MG63 (cell line): ENCODE data around the gene FRAS1. TPM values are rescaled to one million over a fixed set of nuclear protein-coding genes. Genes with fewer than 3 reads are reported as not detected.
"Not testable (repeated sequence)": the region's sequence is repeated elsewhere in the genome, so short reads cannot be mapped to it uniquely, and the experiment has no call there.

Experiments
- DNase-seq: peaks from one replicate; pipeline ENCODE4 v3.0.0-alpha.2; 2020
- H3K27me3 ChIP-seq: fragments of 250-450 bp; sonication (Bioruptor Pico); 2 replicates; pipeline ENCODE4 v1.5.1; 2020; ENCODE audit warnings: mild to moderate bottlenecking, moderate library complexity
- H3K36me3 ChIP-seq: fragments of 250-450 bp; sonication (Bioruptor Pico); 2 replicates; pipeline ENCODE4 v1.5.1; 2020; ENCODE audit warnings: mild to moderate bottlenecking, moderate library complexity
- H3K4me3 ChIP-seq: fragments of 250-450 bp; sonication (Bioruptor Pico); 2 replicates; pipeline ENCODE4 v1.5.1; 2020; ENCODE audit warnings: mild to moderate bottlenecking, moderate library complexity
- H3K9me3 ChIP-seq: fragments of 250-450 bp; sonication (Bioruptor Pico); 2 replicates; pipeline ENCODE4 v1.5.1; 2020; ENCODE audit warnings: mild to moderate bottlenecking, moderate library complexity
- total RNA-seq: library from RNA; depleted of rRNA; stranded (reverse); fragments of >200 nt; shearing (Covaris generic); gene quantifications from 2 replicates; pipeline ENCODE4 v1.2.3, GENCODE V29; 2014; ENCODE audit warnings: low replicate concordance

The FRAS1 gene
- total RNA-seq, 1 experiment from 2014 or later: 0.03 TPM

GRCh38 chr4:78179196-78179595 lies 122.1 kb downstream of the FRAS1 start:
- Histone ChIP-seq H3K36me3 (no peaks in the 10 kb centered on the region), H3K27me3 (no peaks in the 10 kb centered on the region), H3K4me3 (no peak overlapping the region), H3K9me3 (no peaks in the 10 kb centered on the region)
- DNase-seq: no peak

GRCh38 chr4:78181681-78182234 lies 124.6 kb downstream of the FRAS1 start:
- H3K27me3 ChIP-seq, H3K4me3 ChIP-seq, DNase-seq, H3K9me3 ChIP-seq, H3K36me3 ChIP-seq: not testable (repeated sequence)

DNA sequence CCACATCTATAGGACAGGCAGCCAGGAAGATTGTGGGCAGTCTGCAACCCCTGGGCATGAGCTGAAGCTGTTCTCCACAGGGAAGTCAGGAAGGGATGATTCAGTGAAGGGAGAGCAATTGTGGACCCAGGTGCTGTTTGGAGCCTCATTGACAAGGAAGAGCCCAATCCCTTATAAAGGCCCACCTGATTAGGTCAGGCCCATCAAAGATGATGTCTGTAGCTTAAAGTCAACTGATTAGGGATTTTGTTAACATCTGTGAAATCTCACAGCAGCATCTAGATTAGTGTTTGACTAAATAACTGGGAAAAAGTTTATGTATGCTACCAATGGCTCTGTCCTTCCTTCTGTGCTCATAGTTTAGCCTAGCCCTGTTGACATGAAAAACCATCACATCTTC lies 127.5 kb downstream of the FRAS1 start:
- Histone ChIP-seq H3K36me3 (no peaks in the 10 kb centered on the region), H3K9me3 (no peaks in the 10 kb centered on the region), H3K4me3 (no peak overlapping the region), H3K27me3 (no peaks in the 10 kb centered on the region)
- DNase-seq: no peak

- Histone ChIP-seq H3K9me3 (no peaks in the 10 kb centered on the region), H3K36me3 (no peaks in the 10 kb centered on the region), H3K4me3 (no peak overlapping the region), H3K27me3 (no peaks in the 10 kb centered on the region)
- DNase-seq: no peak
Observed at GRCh38 chr4:78185117-78185516, 128.0 kb downstream of the FRAS1 start.

DNA sequence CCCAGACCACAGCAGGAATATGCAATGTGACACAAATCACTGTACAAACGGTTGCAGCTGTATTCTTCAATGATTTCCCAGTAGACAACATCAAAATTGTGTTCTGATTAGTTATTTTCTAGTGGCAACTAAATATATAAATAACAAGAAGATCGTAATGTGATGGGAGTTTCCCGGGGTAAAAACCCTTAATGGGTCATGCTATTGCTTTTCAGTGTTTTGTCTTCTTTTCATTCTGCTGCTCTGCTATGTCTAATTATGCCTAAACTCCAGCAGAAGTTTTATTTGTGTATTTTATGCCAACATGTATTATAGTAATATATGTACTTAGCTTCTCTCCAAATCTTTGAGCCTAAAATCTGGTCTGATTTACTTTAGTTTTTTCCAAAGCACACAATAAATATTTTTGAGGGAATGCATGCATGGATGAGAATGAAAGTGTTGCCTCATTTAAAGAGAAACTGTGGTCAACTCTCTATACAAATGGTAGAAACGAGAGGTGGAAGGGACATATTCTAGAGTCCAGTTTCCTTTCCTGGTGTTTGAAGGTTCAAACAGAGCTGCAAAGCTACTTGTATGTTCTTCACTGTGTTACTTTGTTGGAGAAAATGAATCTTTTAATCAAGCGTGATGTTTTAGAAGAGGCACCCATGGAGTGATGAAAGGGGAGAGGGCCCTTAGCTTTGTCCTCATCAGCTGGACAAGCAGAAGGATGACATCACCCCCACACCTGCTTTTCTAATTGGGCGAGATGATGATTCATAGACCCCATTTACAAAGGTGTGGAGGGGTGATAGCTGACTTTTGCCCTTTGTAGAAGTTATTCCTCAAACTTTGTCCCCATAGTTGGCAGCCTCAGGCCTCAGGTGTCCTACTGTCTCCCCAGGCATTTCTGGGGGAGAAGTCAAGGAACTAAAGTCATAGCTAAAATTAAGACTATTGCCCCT lies 129.7 kb downstream of the FRAS1 start:
- DNase-seq: no peak

GRCh38 chr4:78190068-78190467 lies 132.9 kb downstream of the FRAS1 start:
- no peak for DNase-seq
- Histone ChIP-seq H3K36me3 (no peaks in the 10 kb centered on the region), H3K27me3 (no peaks in the 10 kb centered on the region), H3K4me3 (no peak overlapping the region), H3K9me3 (no peaks in the 10 kb centered on the region)

More for the DNA sequence above, 129.7 kb downstream of the FRAS1 start:
- H3K4me3 ChIP-seq: no peak overlapping the region
- H3K27me3 ChIP-seq: no peaks in the 10 kb centered on the region
- no peaks in the 10 kb centered on the region for H3K36me3 ChIP-seq
- no peaks in the 10 kb centered on the region for H3K9me3 ChIP-seq

DNA sequence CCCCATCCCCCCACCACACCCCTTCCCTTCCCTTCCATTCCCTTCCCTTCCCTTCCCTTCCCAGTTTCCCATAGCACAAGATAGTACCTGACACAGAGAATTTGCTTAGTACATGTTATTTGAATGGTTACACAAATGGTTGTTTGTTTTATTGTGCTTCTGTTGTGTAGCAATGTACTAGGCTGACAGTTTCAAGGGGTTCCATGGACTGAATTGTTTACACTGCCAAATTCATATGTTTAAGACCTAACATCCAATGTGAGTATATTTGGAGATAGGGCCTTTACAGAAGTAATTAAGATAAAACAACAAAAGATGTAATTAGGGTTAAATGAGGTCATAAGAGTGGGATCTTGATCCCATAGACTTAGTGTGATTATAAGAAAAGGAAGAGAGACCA lies 133.5 kb downstream of the FRAS1 start:
- DNase-seq: no peak
- Histone ChIP-seq H3K36me3 (no peaks in the 10 kb centered on the region), H3K27me3 (no peaks in the 10 kb centered on the region), H3K4me3 (no peak overlapping the region), H3K9me3 (no peaks in the 10 kb centered on the region)

DNA sequence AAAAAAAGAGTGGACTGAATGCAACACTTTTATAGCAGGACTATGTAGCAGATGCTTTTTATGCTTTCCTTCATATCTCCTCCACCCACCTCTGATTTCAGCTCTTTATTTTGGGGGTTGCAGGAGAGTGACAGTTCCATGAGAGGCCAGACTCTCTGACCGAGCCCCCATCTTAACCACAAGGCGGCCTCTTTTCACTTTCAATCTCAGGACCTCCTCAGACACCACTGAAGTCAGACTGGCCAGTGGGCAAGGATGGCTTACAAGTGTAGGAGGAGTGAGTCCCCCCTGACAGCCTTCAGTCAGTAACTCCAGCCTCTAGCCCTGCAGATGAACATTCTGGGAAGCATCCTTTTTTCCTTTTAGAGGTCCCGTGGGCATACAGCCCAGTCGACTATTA lies 140.8 kb downstream of the FRAS1 start:
- Histone ChIP-seq H3K36me3 (no peaks in the 10 kb centered on the region), H3K4me3 (no peak overlapping the region), H3K9me3 (no peaks in the 10 kb centered on the region), H3K27me3 (no peaks in the 10 kb centered on the region)
- no peak for DNase-seq

GRCh38 chr4:78199984-78200383 lies 142.9 kb downstream of the FRAS1 start:
- no peak for DNase-seq
- Histone ChIP-seq H3K4me3 (no peak overlapping the region), H3K27me3 (no peaks in the 10 kb centered on the region), H3K36me3 (no peaks in the 10 kb centered on the region), H3K9me3 (no peaks in the 10 kb centered on the region)

- Histone ChIP-seq H3K27me3 (no peaks in the 10 kb centered on the region), H3K4me3 (no peak overlapping the region), H3K36me3 (no peaks in the 10 kb centered on the region), H3K9me3 (no peaks in the 10 kb centered on the region)
- no peak for DNase-seq
Observed at GRCh38 chr4:78200949-78201348, 143.8 kb downstream of the FRAS1 start.

DNA sequence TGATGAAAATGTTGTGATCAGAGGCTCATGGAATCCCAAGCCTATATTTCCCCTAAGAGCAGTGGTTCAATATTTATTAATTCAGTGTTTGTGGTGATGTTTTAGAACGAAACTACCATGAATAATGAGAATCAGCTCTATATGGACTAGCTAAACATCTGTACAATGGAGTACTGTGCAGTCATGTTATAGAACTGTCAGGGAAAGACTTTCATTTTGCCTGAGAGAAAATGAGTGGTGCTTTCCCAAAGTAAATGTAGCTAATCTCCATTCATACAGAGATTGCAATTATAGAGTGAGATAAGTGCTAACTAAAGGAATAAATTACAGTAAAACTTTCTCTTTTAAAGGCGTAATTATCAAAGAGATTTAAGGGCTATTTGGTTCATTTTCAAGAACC lies 147.1 kb downstream of the FRAS1 start:
- Histone ChIP-seq H3K27me3 (no peaks in the 10 kb centered on the region), H3K4me3 (no peak overlapping the region), H3K36me3 (no peaks in the 10 kb centered on the region), H3K9me3 (no peaks in the 10 kb centered on the region)
- no peak for DNase-seq

- H3K4me3 ChIP-seq: no peak overlapping the region
- no peaks in the 10 kb centered on the region for H3K27me3 ChIP-seq
- H3K36me3 ChIP-seq: no peaks in the 10 kb centered on the region
- H3K9me3 ChIP-seq: no peaks in the 10 kb centered on the region
- no peak for DNase-seq
Observed at GRCh38 chr4:78205591-78205990, 148.5 kb downstream of the FRAS1 start.

- Histone ChIP-seq H3K27me3 (no peaks in the 10 kb centered on the region), H3K9me3 (no peaks in the 10 kb centered on the region)
- DNase-seq: no peak
Observed at GRCh38 chr4:78207541-78207940, 150.4 kb downstream of the FRAS1 start.

GRCh38 chr4:78207951-78208350 lies 150.8 kb downstream of the FRAS1 start:
- H3K27me3 ChIP-seq: no peaks in the 10 kb centered on the region
- H3K4me3 ChIP-seq: no peak overlapping the region
- no peaks in the 10 kb centered on the region for H3K36me3 ChIP-seq
- no peak for DNase-seq
- no peaks in the 10 kb centered on the region for H3K9me3 ChIP-seq

More at GRCh38 chr4:78207541-78207940, 150.4 kb downstream of the FRAS1 start:
- H3K36me3 ChIP-seq: no peaks in the 10 kb centered on the region
- H3K4me3 ChIP-seq: no peak overlapping the region

DNA sequence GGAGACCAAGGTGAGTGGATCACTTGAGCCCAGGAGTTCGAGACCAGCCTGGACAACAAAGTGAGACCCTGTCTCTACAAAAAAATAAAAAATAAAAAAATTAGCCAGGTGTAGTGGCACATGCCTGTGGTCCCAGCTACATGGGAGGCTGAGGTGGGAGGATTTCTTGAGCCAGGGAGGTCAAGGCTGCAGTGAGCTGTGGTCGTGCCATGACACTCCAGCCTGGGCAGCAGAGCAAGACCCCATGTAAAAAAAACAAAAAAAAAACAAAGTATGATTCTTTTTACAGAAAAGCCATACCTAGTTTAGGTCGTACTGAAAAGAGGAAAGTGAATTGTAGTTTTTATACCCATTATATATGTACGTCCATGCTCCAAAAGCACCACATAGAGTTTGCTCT lies 151.8 kb downstream of the FRAS1 start:
- not testable (repeated sequence) for DNase-seq, H3K27me3 ChIP-seq, H3K36me3 ChIP-seq, H3K4me3 ChIP-seq, H3K9me3 ChIP-seq

DNA sequence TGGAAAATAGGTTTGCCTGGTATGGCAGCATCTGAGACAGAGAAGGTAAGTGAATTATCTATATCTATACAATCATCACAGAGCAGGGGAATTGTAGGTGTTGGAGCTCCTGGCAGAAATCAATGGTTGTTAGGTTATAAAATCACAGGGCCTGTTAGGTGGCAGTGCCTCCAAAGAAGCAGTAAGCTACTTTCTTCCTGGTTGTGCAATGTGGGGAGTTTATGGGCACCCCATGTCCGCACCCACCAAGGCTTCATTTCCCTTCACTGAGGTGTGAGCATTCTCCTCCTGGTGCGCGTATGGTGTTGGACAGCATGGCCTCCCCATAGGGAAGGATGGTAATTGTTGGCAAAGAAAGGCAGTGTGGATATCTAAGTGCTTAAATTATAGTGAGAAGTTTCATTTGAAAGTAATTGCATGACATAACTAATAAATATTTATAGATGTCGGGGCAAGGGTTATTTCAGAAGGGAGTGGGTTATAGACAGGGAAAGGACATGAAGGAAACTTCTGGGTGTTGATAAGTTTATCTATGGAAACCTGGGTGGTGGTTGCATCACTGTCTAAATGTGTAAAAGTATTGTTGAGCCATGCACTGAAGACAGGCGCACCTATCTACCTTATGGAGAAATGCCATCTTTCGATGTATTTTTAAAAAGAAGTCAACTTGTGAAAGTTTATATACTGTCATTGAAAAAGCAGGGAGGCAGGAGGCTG lies 153.7 kb downstream of the FRAS1 start:
- DNase-seq: no peak
- no peaks in the 10 kb centered on the region for H3K27me3 ChIP-seq
- no peak overlapping the region for H3K4me3 ChIP-seq
- no peaks in the 10 kb centered on the region for H3K9me3 ChIP-seq
- H3K36me3 ChIP-seq: no peaks in the 10 kb centered on the region

DNA sequence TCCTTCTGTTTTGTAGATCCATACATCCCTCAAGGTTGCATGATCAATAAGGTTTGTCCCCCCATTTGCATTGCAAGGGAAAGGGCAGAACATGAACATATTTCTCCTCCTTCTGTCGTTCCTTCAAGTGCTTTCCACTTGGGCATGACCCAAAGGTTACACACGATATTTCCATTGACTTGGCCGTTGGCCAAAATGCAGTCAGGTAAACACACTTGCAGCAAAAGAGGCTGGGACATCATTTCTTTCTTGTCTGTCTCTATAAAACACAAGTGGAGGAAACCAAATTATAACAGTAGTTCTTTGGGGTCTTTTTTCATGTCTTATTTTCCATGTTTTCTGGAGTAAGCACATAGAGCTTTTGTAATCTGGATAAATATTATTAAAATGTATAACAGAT lies 156.1 kb downstream of the FRAS1 start:
- Histone ChIP-seq H3K27me3 (no peaks in the 10 kb centered on the region), H3K9me3 (no peaks in the 10 kb centered on the region), H3K36me3 (no peaks in the 10 kb centered on the region), H3K4me3 (no peak overlapping the region)
- DNase-seq: no peak
